Memory B cell (primary cell): ENCODE measurements around the gene SEMA5A.

Source experiments
- ATAC-seq: fragments of 150-1000 bp; cut with Tn5 transposase; 2 replicates; pipeline ENCODE4 v1.10.0; 2021; ENCODE audit warnings: low read depth, mild to moderate bottlenecking, moderate library complexity
- DNase-seq, 2 donors: peaks; one replicate each; pipeline ENCODE4 v3.0.0; 2022; ENCODE audit warnings: low spot score in 2 of 2
- H3K27ac Mint-ChIP-seq: one replicate; pipeline ENCODE4 v1.8.0; 2022; ENCODE audit warnings: mild to moderate bottlenecking, moderate library complexity, mixed read lengths
- H3K27me3 Mint-ChIP-seq: one replicate; pipeline ENCODE4 v1.8.0; 2022; ENCODE audit warnings: mixed read lengths
- H3K36me3 Mint-ChIP-seq: one replicate; pipeline ENCODE4 v1.8.0; 2022; ENCODE audit warnings: mild to moderate bottlenecking, mixed read lengths
- H3K4me1 Mint-ChIP-seq: one replicate; pipeline ENCODE4 v1.8.0; 2022; ENCODE audit warnings: mixed read lengths
- H3K4me3 Mint-ChIP-seq: one replicate; pipeline ENCODE4 v1.8.0; 2022; ENCODE audit warnings: mild to moderate bottlenecking, moderate library complexity, mixed read lengths
- H3K9me3 Mint-ChIP-seq: one replicate; pipeline ENCODE4 v1.8.0; 2022; ENCODE audit warnings: mixed read lengths

SEMA5A gene

GRCh38 chr5:9282211-9282610 is 263.7 kb downstream of the SEMA5A start:
- DNase-seq = no peak
- H3K4me1 Mint-ChIP-seq = no peaks in the 10 kb centered on the region
- no peaks in the 10 kb centered on the region for H3K36me3 Mint-ChIP-seq
- no peak overlapping the region for H3K4me3 Mint-ChIP-seq
- no peaks in the 10 kb centered on the region for H3K27me3 Mint-ChIP-seq
- H3K9me3 Mint-ChIP-seq = peaks cover 7% of the 10 kb centered on the region
- H3K27ac Mint-ChIP-seq = no peak overlapping the region
- no peak for ATAC-seq

GRCh38 chr5:9279774-9280173 is 266.1 kb downstream of the SEMA5A start:
- DNase-seq (no peak), ATAC-seq (no peak)
- Mint-ChIP-seq H3K4me3 (no peak overlapping the region), H3K9me3 (peaks cover 7% of the 10 kb centered on the region), H3K27ac (no peak overlapping the region), H3K4me1 (no peaks in the 10 kb centered on the region), H3K27me3 (no peaks in the 10 kb centered on the region), H3K36me3 (no peaks in the 10 kb centered on the region)

DNA sequence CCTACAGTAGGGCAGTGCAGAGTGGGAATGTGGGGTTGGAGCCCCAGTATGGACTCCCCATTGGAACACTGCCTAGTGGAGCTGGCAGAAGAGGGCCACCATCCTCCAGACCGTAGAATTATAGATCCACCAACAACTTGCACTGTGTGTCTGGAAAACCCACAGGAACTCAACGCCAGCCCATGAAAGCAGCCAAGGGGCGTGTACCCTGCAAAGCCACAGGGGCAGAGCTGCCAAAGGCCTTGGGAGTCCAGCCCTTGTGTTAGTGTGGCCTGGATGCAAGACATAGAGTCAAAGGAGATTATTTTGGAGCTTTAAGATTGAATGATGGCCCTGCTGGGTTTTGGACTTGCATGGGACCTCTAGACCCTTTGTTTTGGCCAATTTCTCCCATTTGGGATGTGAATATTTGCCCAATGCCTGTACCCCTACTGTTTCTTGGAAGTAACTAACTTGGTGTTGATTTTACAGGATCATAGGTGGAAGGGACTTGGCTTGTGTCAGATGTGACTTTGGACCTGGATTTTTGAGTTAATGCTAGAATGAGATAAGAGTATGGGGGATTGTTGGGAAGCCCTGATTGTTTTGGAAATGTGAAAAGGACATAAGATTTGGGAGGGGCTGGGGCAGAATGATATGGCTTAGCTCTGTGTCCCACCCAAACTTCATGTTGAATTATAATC is 266.8 kb downstream of the SEMA5A start:
- H3K27me3 Mint-ChIP-seq = no peaks in the 10 kb centered on the region
- ATAC-seq = no peak
- H3K4me1 Mint-ChIP-seq = no peaks in the 10 kb centered on the region
- H3K36me3 Mint-ChIP-seq = no peaks in the 10 kb centered on the region
- DNase-seq = no peak
- H3K9me3 Mint-ChIP-seq = peaks cover 7% of the 10 kb centered on the region
- no peak overlapping the region for H3K27ac Mint-ChIP-seq
- no peak overlapping the region for H3K4me3 Mint-ChIP-seq

DNA sequence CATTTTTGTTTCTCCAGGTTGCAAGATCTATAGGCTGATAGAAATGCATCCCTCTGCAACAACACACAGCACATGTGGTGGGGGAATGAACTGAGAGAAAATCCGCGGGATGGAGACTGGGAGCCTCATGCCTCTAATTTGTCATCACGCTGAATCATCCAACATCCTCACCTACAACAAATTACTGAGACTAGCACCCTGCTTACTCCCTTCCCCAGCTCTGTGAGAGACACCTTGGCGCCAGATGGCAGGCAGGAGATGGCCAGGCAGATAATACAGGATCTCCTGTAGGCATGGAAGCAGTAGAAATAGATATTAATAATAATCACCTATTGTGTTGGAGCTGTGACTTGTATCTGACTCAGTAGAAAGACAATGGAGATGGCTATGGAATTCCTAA is 276.9 kb downstream of the SEMA5A start:
- ATAC-seq (no peak), DNase-seq (no peak)
- Mint-ChIP-seq H3K4me1 (no peaks in the 10 kb centered on the region), H3K36me3 (no peaks in the 10 kb centered on the region), H3K27me3 (no peaks in the 10 kb centered on the region), H3K4me3 (no peak overlapping the region), H3K27ac (no peak overlapping the region), H3K9me3 (peaks cover 6% of the 10 kb centered on the region)

DNA sequence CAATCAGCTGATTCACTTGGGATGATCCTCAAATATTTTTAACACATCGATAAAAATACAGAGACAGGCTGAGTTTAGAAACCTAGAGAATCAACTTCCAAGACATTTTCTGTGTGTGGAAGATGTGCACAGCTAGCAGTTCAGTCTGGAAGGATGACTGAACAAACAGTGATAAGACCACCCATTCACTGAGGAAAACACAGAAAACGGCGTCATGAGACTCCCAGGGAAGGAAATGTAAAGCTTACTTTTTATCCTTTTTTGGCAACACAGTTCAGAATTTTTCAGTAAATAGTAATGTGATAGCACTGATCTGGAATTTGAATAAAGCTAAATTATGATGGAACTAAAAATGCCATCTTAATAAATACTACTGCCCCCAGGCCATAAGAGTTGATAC is 277.6 kb downstream of the SEMA5A start:
- H3K27ac Mint-ChIP-seq = no peak overlapping the region
- ATAC-seq (no peak), DNase-seq (no peak)
- no peaks in the 10 kb centered on the region for H3K36me3 Mint-ChIP-seq
- no peak overlapping the region for H3K4me3 Mint-ChIP-seq
- no peaks in the 10 kb centered on the region for H3K4me1 Mint-ChIP-seq
- H3K9me3 Mint-ChIP-seq = peaks cover 7% of the 10 kb centered on the region
- no peaks in the 10 kb centered on the region for H3K27me3 Mint-ChIP-seq

GRCh38 chr5:9265441-9266287 is 280.2 kb downstream of the SEMA5A start:
- Mint-ChIP-seq H3K27ac (no peak overlapping the region), H3K9me3 (peaks cover 3% of the 10 kb centered on the region), H3K4me3 (no peak overlapping the region), H3K27me3 (no peaks in the 10 kb centered on the region), H3K36me3 (no peaks in the 10 kb centered on the region), H3K4me1 (no peaks in the 10 kb centered on the region)
- no peak for DNase-seq
- ATAC-seq = no peak

DNA sequence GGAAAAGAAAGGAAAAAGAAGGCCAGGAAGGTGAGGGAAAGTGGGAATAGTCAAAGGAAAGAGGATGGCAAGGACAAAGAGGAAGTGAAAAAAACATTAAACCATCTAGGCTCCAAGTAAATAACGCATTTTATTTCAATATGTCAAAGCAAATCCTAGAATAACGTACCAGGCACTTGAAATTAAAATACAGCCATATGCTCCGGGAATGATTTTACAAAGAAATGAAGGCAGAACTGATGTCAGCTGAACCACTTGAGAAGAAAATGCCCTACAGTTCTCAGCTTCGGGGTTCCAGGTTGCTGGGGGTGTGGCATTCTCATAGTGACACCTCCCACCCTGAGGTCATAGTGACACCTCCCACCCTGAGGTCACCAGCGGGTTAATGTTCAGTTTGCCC is 281.6 kb downstream of the SEMA5A start:
- Mint-ChIP-seq H3K27ac (no peak overlapping the region), H3K4me3 (no peak overlapping the region)

DNA sequence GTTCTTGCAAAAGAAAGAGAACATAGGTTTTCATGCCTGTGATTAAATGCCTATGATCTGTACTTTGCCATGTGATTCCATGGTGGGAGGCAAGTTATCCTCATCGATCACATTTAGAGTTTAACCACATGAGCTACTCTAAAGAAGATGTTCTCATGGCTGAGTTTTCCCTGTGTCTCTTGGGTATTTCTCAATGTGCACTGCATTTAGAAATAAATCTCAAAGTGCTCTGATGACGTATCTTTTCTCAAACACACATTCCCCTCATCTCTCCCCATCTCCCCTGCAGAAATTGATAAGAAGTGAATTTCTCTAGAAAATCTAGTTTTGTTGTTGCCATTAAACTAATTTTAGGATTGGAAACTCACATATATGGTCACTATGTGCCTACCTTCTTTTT is 282.2 kb downstream of the SEMA5A start:
- ATAC-seq (no peak), DNase-seq (no peak)
- Mint-ChIP-seq H3K27ac (no peak overlapping the region), H3K4me1 (no peaks in the 10 kb centered on the region), H3K9me3 (peaks cover 3% of the 10 kb centered on the region), H3K36me3 (no peaks in the 10 kb centered on the region), H3K4me3 (no peak overlapping the region), H3K27me3 (no peaks in the 10 kb centered on the region)

More for the DNA sequence above, 281.6 kb downstream of the SEMA5A start:
- no peak for DNase-seq
- Mint-ChIP-seq H3K27me3 (no peaks in the 10 kb centered on the region), H3K9me3 (peaks cover 3% of the 10 kb centered on the region), H3K36me3 (no peaks in the 10 kb centered on the region), H3K4me1 (no peaks in the 10 kb centered on the region)
- ATAC-seq = no peak

DNA sequence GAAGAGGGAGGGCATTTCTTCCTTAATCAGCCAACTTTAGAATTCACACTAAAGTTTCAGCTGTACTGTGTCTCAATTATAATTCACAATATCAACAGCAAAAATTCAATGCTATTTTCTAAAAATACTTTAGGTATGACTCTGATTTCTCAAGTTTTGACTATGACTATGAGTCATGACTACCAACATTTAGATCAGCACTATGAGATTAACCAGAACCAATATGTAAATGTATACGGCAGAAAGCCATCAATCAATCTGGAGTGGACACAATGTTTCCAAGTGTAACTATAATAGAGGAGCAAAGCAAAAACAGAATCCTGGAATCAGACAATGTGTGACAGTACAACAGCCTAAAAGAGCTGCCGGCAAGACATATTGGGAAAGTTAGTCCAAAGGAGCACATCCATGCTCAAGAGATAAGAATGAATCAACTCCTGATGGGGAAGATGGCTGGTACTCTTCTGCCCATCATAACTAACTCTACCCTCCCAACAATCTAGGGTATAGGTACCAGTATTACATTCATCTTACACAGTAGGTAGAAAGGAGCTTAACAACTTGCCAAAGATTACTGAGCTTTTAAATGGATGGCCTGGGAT is 294.4 kb downstream of the SEMA5A start:
- no peak for ATAC-seq
- DNase-seq = no peak
- no peak overlapping the region for H3K27ac Mint-ChIP-seq
- H3K4me3 Mint-ChIP-seq = no peak overlapping the region
- no peaks in the 10 kb centered on the region for H3K36me3 Mint-ChIP-seq
- H3K27me3 Mint-ChIP-seq = peaks cover 1% of the 10 kb centered on the region
- no peaks in the 10 kb centered on the region for H3K4me1 Mint-ChIP-seq
- H3K9me3 Mint-ChIP-seq = peaks cover 12% of the 10 kb centered on the region

GRCh38 chr5:9249231-9249630 is 296.6 kb downstream of the SEMA5A start:
- DNase-seq (no peak), ATAC-seq (no peak)
- no peaks in the 10 kb centered on the region for H3K4me1 Mint-ChIP-seq
- H3K9me3 Mint-ChIP-seq = peaks cover 8% of the 10 kb centered on the region
- no peak overlapping the region for H3K4me3 Mint-ChIP-seq
- no peaks in the 10 kb centered on the region for H3K36me3 Mint-ChIP-seq
- H3K27ac Mint-ChIP-seq = no peak overlapping the region
- peaks cover 1% of the 10 kb centered on the region for H3K27me3 Mint-ChIP-seq

- no peak overlapping the region for H3K27ac Mint-ChIP-seq
- no peaks in the 10 kb centered on the region for H3K4me1 Mint-ChIP-seq
- no peak for DNase-seq
- no peak overlapping the region for H3K4me3 Mint-ChIP-seq
- no peak for ATAC-seq
- peaks cover 6% of the 10 kb centered on the region for H3K9me3 Mint-ChIP-seq
- no peaks in the 10 kb centered on the region for H3K36me3 Mint-ChIP-seq
- peaks cover 1% of the 10 kb centered on the region for H3K27me3 Mint-ChIP-seq
Observed at GRCh38 chr5:9245071-9245470, 300.8 kb downstream of the SEMA5A start.

GRCh38 chr5:9244417-9244816 is 301.5 kb downstream of the SEMA5A start:
- ATAC-seq = no peak
- H3K4me1 Mint-ChIP-seq = no peaks in the 10 kb centered on the region
- peaks cover 2% of the 10 kb centered on the region for H3K9me3 Mint-ChIP-seq

GRCh38 chr5:9241479-9242305 is 304.2 kb downstream of the SEMA5A start:
- DNase-seq = no peak
- H3K4me1 Mint-ChIP-seq = no peaks in the 10 kb centered on the region
- no peak overlapping the region for H3K4me3 Mint-ChIP-seq
- no peak overlapping the region for H3K27ac Mint-ChIP-seq
- no peaks in the 10 kb centered on the region for H3K27me3 Mint-ChIP-seq
- H3K9me3 Mint-ChIP-seq = peaks cover 2% of the 10 kb centered on the region
- no peaks in the 10 kb centered on the region for H3K36me3 Mint-ChIP-seq
- no peak for ATAC-seq

More at GRCh38 chr5:9244417-9244816, 301.5 kb downstream of the SEMA5A start:
- no peak for DNase-seq
- no peaks in the 10 kb centered on the region for H3K27me3 Mint-ChIP-seq
- no peak overlapping the region for H3K27ac Mint-ChIP-seq
- H3K4me3 Mint-ChIP-seq = no peak overlapping the region
- no peaks in the 10 kb centered on the region for H3K36me3 Mint-ChIP-seq

DNA sequence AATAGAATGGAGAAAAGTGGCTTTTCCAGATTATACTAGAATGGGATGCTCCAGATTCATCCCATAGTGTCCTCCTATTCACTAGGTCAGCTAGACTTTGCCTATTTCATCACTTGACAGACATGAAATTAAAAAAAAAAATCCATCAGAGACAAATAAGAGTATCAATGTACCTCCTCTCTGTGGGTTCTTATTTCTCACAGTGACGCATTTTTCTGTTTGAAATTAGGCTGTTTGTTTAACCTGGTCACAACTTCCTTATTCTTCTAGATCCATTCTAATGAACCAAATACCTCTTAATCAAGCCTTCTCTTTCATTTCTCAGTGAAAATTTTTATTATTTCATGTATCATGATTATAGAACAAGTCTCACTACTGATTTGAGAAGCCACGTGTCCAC is 305.4 kb downstream of the SEMA5A start:
- DNase-seq (no peak), ATAC-seq (no peak)
- Mint-ChIP-seq H3K27ac (no peak overlapping the region), H3K4me3 (no peak overlapping the region), H3K9me3 (peaks cover 2% of the 10 kb centered on the region), H3K36me3 (no peaks in the 10 kb centered on the region), H3K27me3 (no peaks in the 10 kb centered on the region), H3K4me1 (no peaks in the 10 kb centered on the region)
